Esophagus mucosa (tissue), 1 donor: ENCODE measurements around the gene SORBS2. TPM values are rescaled to one million over a fixed set of nuclear protein-coding genes. Genes with fewer than 3 reads are reported as not detected.
A peak's percentile ranks its signal among the peaks of the same experiment; 100 is the strongest.
"Not testable (repeated sequence)": the region's sequence is repeated elsewhere in the genome, so short reads cannot be mapped to it uniquely, and the experiment has no call there.

Experiments
- ATAC-seq: fragments of 200-7000 bp; cut with Tn5 transposase; one replicate; pipeline ENCODE4 v1.9.1; 2020
- total RNA-seq: library from RNA; stranded (reverse); gene quantifications from one replicate; pipeline ENCODE4 v1.2.4, GENCODE V29; 2023
- donor health status: DM: yes; HTN: yes; CAD: no.

The SORBS2 gene
- total RNA-seq = 9.3 TPM

- ATAC-seq = peak; percentile 78
Observed at GRCh38 chr4:185811509-185812364, at the start of gene SORBS2. Gene SORBS2, minus strand, starts transcription at chr4:185812194. Its CDS starts 121,623 bp downstream, at chr4:185690571.

GRCh38 chr4:185859111-185859510, 47.1 kb upstream of the SORBS2 start:
- ATAC-seq = no peak

- not testable (repeated sequence) for ATAC-seq
Observed at GRCh38 chr4:185857561-185857960, 45.6 kb upstream of the SORBS2 start.

GRCh38 chr4:185853841-185854240, 41.8 kb upstream of the SORBS2 start:
- peak; percentile 98 for ATAC-seq

GRCh38 chr4:185852961-185853360, 41.0 kb upstream of the SORBS2 start:
- no peak for ATAC-seq

- no peak for ATAC-seq
Observed at GRCh38 chr4:185849664-185850550, 37.9 kb upstream of the SORBS2 start.

- ATAC-seq = peak; percentile 88
Observed at GRCh38 chr4:185847352-185848097, 35.5 kb upstream of the SORBS2 start.

- no peak for ATAC-seq
Observed at GRCh38 chr4:185846505-185847150, 34.6 kb upstream of the SORBS2 start.

GRCh38 chr4:185845966-185846365, 34.0 kb upstream of the SORBS2 start:
- ATAC-seq = no peak

GRCh38 chr4:185841451-185841850, 29.5 kb upstream of the SORBS2 start:
- ATAC-seq = no peak

- ATAC-seq = no peak
Observed at GRCh38 chr4:185840953-185841352, 29.0 kb upstream of the SORBS2 start.

GRCh38 chr4:185840201-185840600, 28.2 kb upstream of the SORBS2 start:
- no peak for ATAC-seq

- ATAC-seq = no peak
Observed at GRCh38 chr4:185839770-185840169, 27.8 kb upstream of the SORBS2 start.

- ATAC-seq = peak; percentile 92
Observed at GRCh38 chr4:185839194-185839712, 27.3 kb upstream of the SORBS2 start.

- ATAC-seq = no peak
Observed at GRCh38 chr4:185838514-185839193, 26.7 kb upstream of the SORBS2 start.

- ATAC-seq = no peak
Observed at GRCh38 chr4:185838104-185838452, 26.1 kb upstream of the SORBS2 start.

- no peak for ATAC-seq
Observed at GRCh38 chr4:185837415-185838103, 25.6 kb upstream of the SORBS2 start.

- no peak for ATAC-seq
Observed at GRCh38 chr4:185836241-185837084, 24.5 kb upstream of the SORBS2 start.

GRCh38 chr4:185835814-185836213, 23.8 kb upstream of the SORBS2 start:
- no peak for ATAC-seq

- no peak for ATAC-seq
Observed at GRCh38 chr4:185835336-185835735, 23.3 kb upstream of the SORBS2 start.
